ENCODE data around the gene CALU.

CALU gene

GRCh38 chr7:128815289-128815942 lies 76.3 kb downstream of the CALU start:
- no peak for DNase-seq

GRCh38 chr7:128818694-128819093 lies 79.5 kb downstream of the CALU start:
- no peak for DNase-seq
